ENCODE measurements around the gene TMEM72. TPM values are rescaled to one million over a fixed set of nuclear protein-coding genes. Genes with fewer than 3 reads are reported as not detected.

Gene TMEM72
- total and polyA plus RNA-seq, 5 donors from 2014 or later: not detected

GRCh38 chr10:44937196-44938005 lies 26.3 kb downstream of the TMEM72 start:
- ATAC-seq (ENCODE audit: low read depth in 2 of 2) (no peak), DNase-seq (no peak)
- H3K4me3 Mint-ChIP-seq: no peak overlapping the region
- H3K9me3 Mint-ChIP-seq: peaks cover 0 to 12% (median 2%) of the 10 kb centered on the region in 7 donors
- H3K4me1 Mint-ChIP-seq: peaks cover 0 to 6% (median 0%) of the 10 kb centered on the region in 4 donors
- Histone ChIP-seq H3K27me3 (ENCODE audit: control insufficient read depth, insufficient read depth, low read length) (peaks cover 2% of the 10 kb centered on the region), H3K36me3 (ENCODE audit: control insufficient read depth, insufficient read depth, low read length) (no peaks in the 10 kb centered on the region), H3K9me3 (ENCODE audit: control insufficient read depth in 2 of 2, low read length in 2 of 2) (no peaks in the 10 kb centered on the region), H3K4me3 (ENCODE audit: low read depth, low read length) (no peak overlapping the region), H3K4me1 (ENCODE audit: control insufficient read depth, insufficient read depth, low read length, poor library complexity, severe bottlenecking) (no peaks in the 10 kb centered on the region), H3K27ac (ENCODE audit: insufficient read depth, low read length, poor library complexity, severe bottlenecking) (no peak overlapping the region)
- peaks cover 3% of the 10 kb centered on the region for H3K36me3 Mint-ChIP-seq
- no peak overlapping the region for H3K27ac Mint-ChIP-seq
- peaks cover 4% of the 10 kb centered on the region for H3K27me3 Mint-ChIP-seq

DNA sequence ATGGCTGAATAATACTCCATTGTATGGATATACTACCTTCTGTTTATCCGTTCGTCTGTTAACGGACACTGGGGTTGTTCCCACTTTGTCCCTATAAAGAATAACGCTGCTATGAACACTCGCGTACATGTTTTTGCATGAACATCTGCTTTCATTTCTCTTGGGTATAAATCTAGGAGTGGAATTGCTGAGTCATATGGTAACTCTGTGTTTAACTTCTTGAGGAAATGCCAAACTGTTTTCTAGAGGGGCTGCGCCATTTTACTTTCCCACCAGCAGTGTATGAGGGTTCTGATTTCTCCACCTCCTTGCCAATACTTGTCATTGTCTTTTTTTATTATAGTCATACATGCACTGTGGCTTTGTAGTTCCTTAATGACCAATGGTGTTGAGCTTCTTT lies 27.8 kb downstream of the TMEM72 start:
- H3K4me1 ChIP-seq (ENCODE audit: control insufficient read depth, insufficient read depth, low read length, poor library complexity, severe bottlenecking): no peaks in the 10 kb centered on the region
- no peak for DNase-seq

GRCh38 chr10:44939691-44940401 lies 28.7 kb downstream of the TMEM72 start:
- no peak overlapping the region for H3K4me3 ChIP-seq (ENCODE audit: low read depth, low read length)
- peaks cover 0 to 6% (median 0%) of the 10 kb centered on the region in 4 donors for H3K4me1 Mint-ChIP-seq

More for the DNA sequence above, 27.8 kb downstream of the TMEM72 start:
- Mint-ChIP-seq H3K27ac (no peak overlapping the region), H3K27me3 (peaks cover 4% of the 10 kb centered on the region), H3K36me3 (peaks cover 3% of the 10 kb centered on the region), H3K4me3 (no peak overlapping the region), H3K9me3 (peaks cover 3 to 15% (median 5%) of the 10 kb centered on the region in 7 donors), H3K4me1 (peaks cover 0 to 6% (median 0%) of the 10 kb centered on the region in 4 donors)
- no peak for ATAC-seq (ENCODE audit: low read depth in 2 of 2)
- H3K27me3 ChIP-seq (ENCODE audit: control insufficient read depth, insufficient read depth, low read length): peaks cover 4% of the 10 kb centered on the region
- H3K36me3 ChIP-seq (ENCODE audit: control insufficient read depth, insufficient read depth, low read length): no peaks in the 10 kb centered on the region
- H3K9me3 ChIP-seq (ENCODE audit: control insufficient read depth in 2 of 2, low read length in 2 of 2): peaks cover 0 to 3% of the 10 kb centered on the region in 2 experiments
- H3K27ac ChIP-seq (ENCODE audit: insufficient read depth, low read length, poor library complexity, severe bottlenecking): no peak overlapping the region
- H3K4me3 ChIP-seq (ENCODE audit: low read depth, low read length): no peak overlapping the region

GRCh38 chr10:44944354-44944753 lies 33.2 kb downstream of the TMEM72 start:
- no peak for DNase-seq
- Histone ChIP-seq H3K9me3 (ENCODE audit: control insufficient read depth in 2 of 2, low read length in 2 of 2) (peaks cover 12 to 13% of the 10 kb centered on the region in 2 experiments), H3K27ac (ENCODE audit: insufficient read depth, low read length, poor library complexity, severe bottlenecking) (no peak overlapping the region), H3K36me3 (ENCODE audit: control insufficient read depth, insufficient read depth, low read length) (no peaks in the 10 kb centered on the region), H3K27me3 (ENCODE audit: control insufficient read depth, insufficient read depth, low read length) (peaks cover 4% of the 10 kb centered on the region), H3K4me3 (ENCODE audit: low read depth, low read length) (no peak overlapping the region), H3K4me1 (ENCODE audit: control insufficient read depth, insufficient read depth, low read length, poor library complexity, severe bottlenecking) (no peaks in the 10 kb centered on the region)
- Mint-ChIP-seq H3K27me3 (peaks cover 10% of the 10 kb centered on the region), H3K4me3 (no peak overlapping the region), H3K27ac (no peak overlapping the region), H3K4me1 (no peaks in the 10 kb centered on the region), H3K36me3 (no peaks in the 10 kb centered on the region), H3K9me3 (peaks cover 3 to 32% (median 16%) of the 10 kb centered on the region in 7 donors)
- no peak for ATAC-seq (ENCODE audit: low read depth in 2 of 2)

More at GRCh38 chr10:44939691-44940401, 28.7 kb downstream of the TMEM72 start:
- peaks cover 7 to 11% of the 10 kb centered on the region in 2 experiments for H3K9me3 ChIP-seq (ENCODE audit: control insufficient read depth in 2 of 2, low read length in 2 of 2)
- Mint-ChIP-seq H3K36me3 (peaks cover 3% of the 10 kb centered on the region), H3K9me3 (peaks cover 3 to 24% (median 12%) of the 10 kb centered on the region in 7 donors), H3K27ac (no peak overlapping the region), H3K4me3 (no peak overlapping the region), H3K27me3 (peaks cover 8% of the 10 kb centered on the region)
- DNase-seq: no peak
- peaks cover 4% of the 10 kb centered on the region for H3K27me3 ChIP-seq (ENCODE audit: control insufficient read depth, insufficient read depth, low read length)
- ATAC-seq (ENCODE audit: low read depth in 2 of 2): no peak
- H3K4me1 ChIP-seq (ENCODE audit: control insufficient read depth, insufficient read depth, low read length, poor library complexity, severe bottlenecking): no peaks in the 10 kb centered on the region
- H3K27ac ChIP-seq (ENCODE audit: insufficient read depth, low read length, poor library complexity, severe bottlenecking): no peak overlapping the region
- H3K36me3 ChIP-seq (ENCODE audit: control insufficient read depth, insufficient read depth, low read length): no peaks in the 10 kb centered on the region

- Histone ChIP-seq H3K27me3 (ENCODE audit: control insufficient read depth, insufficient read depth, low read length) (peaks cover 2% of the 10 kb centered on the region), H3K27ac (ENCODE audit: insufficient read depth, low read length, poor library complexity, severe bottlenecking) (no peak overlapping the region), H3K36me3 (ENCODE audit: control insufficient read depth, insufficient read depth, low read length) (no peaks in the 10 kb centered on the region), H3K4me1 (ENCODE audit: control insufficient read depth, insufficient read depth, low read length, poor library complexity, severe bottlenecking) (no peaks in the 10 kb centered on the region), H3K9me3 (ENCODE audit: control insufficient read depth in 2 of 2, low read length in 2 of 2) (peaks cover 12 to 13% of the 10 kb centered on the region in 2 experiments), H3K4me3 (ENCODE audit: low read depth, low read length) (no peak overlapping the region)
- Mint-ChIP-seq H3K36me3 (peaks cover under 1% of the 10 kb centered on the region), H3K4me1 (no peaks in the 10 kb centered on the region), H3K4me3 (no peak overlapping the region), H3K27me3 (peaks cover 10% of the 10 kb centered on the region), H3K9me3 (peaks cover 3 to 28% (median 13%) of the 10 kb centered on the region in 7 donors), H3K27ac (no peak overlapping the region)
- ATAC-seq (ENCODE audit: low read depth in 2 of 2): no peak
- DNase-seq: no peak
These were observed 35.1 kb downstream of the TMEM72 start for GRCh38 chr10:44946205-44946604.

DNA sequence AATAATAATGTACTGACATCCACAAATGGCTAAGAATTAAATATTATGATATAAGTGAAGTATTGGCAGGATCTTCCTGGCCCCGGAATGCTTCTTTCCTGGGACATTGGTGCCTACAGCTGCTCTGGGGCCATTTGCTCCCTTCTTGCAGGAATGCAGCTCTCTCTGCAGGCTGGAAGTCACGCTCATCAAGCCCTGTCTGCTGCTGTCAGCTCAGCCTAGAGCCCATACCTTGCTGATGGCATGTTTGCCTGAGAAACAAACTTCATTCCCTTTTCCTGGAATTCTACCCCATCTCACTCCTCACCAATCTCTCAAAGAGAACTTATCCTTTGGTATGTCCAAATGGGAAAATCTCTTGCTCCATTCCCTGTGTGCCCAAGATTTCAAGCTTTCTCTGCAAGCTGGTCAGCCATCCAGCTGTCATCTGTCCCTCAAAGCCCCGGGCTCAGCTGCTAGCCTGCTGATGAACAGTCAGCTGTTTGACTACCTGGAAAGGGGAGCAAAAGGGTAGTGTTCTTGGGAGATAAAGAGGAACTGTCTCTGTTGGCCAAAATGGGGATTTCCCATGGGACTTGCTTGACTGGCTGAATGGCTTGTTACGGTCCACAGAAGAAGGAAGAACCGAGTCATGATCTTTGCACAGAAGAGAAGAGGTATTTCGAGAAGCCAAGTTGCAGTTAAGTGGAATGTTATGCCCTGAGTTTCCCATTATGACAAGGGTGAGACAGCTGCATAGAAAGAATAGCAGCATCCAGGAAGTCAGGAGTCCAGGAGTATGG lies 36.4 kb downstream of the TMEM72 start:
- no peak overlapping the region for H3K27ac ChIP-seq (ENCODE audit: insufficient read depth, low read length, poor library complexity, severe bottlenecking)
- H3K9me3 Mint-ChIP-seq: peaks cover 2 to 24% (median 13%) of the 10 kb centered on the region in 7 donors
- H3K27ac Mint-ChIP-seq: no peak overlapping the region
- peaks cover 12% of the 10 kb centered on the region in 2 experiments for H3K9me3 ChIP-seq (ENCODE audit: control insufficient read depth in 2 of 2, low read length in 2 of 2)
- H3K4me1 Mint-ChIP-seq: no peaks in the 10 kb centered on the region
- H3K27me3 Mint-ChIP-seq: peaks cover 10% of the 10 kb centered on the region
- H3K36me3 Mint-ChIP-seq: peaks cover 3% of the 10 kb centered on the region
- H3K4me1 ChIP-seq (ENCODE audit: control insufficient read depth, insufficient read depth, low read length, poor library complexity, severe bottlenecking): no peaks in the 10 kb centered on the region
- H3K36me3 ChIP-seq (ENCODE audit: control insufficient read depth, insufficient read depth, low read length): no peaks in the 10 kb centered on the region
- peaks cover 2% of the 10 kb centered on the region for H3K27me3 ChIP-seq (ENCODE audit: control insufficient read depth, insufficient read depth, low read length)
- DNase-seq (no peak), ATAC-seq (ENCODE audit: low read depth in 2 of 2) (no peak)
- H3K4me3 ChIP-seq (ENCODE audit: low read depth, low read length): no peak overlapping the region
- no peak overlapping the region for H3K4me3 Mint-ChIP-seq

DNA sequence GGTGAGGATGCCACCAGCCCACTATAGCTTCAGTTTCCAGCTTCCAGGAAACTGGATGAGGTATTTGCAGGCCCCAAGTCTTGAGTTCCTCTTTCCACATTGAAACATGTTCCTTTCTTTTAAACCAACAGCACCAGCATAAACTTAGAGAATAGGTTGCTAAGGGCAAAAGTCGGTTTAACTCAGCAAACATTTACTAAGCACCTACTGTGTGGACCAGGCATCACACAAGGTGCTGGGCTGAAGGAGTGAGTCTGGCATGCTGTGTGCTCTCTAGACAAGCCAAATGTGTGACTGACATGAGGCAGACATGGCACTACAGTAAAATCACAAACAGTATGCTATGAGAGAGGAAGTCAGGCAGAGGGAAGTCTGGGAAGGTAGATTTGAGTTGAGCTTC lies 37.5 kb downstream of the TMEM72 start:
- Histone ChIP-seq H3K36me3 (ENCODE audit: control insufficient read depth, insufficient read depth, low read length) (no peaks in the 10 kb centered on the region), H3K27me3 (ENCODE audit: control insufficient read depth, insufficient read depth, low read length) (no peaks in the 10 kb centered on the region), H3K4me3 (ENCODE audit: low read depth, low read length) (no peak overlapping the region), H3K9me3 (ENCODE audit: control insufficient read depth in 2 of 2, low read length in 2 of 2) (peaks cover 10 to 12% of the 10 kb centered on the region in 2 experiments), H3K4me1 (ENCODE audit: control insufficient read depth, insufficient read depth, low read length, poor library complexity, severe bottlenecking) (no peaks in the 10 kb centered on the region), H3K27ac (ENCODE audit: insufficient read depth, low read length, poor library complexity, severe bottlenecking) (no peak overlapping the region)
- Mint-ChIP-seq H3K4me3 (no peak overlapping the region), H3K27ac (peak overlapping the region in 1 of 3 donors; percentile 92), H3K36me3 (peaks cover 3% of the 10 kb centered on the region), H3K4me1 (peaks cover 0 to under 1% (median 0%) of the 10 kb centered on the region in 4 donors), H3K9me3 (peaks cover 0 to 18% (median 10%) of the 10 kb centered on the region in 7 donors), H3K27me3 (peaks cover 10% of the 10 kb centered on the region)
- ATAC-seq (ENCODE audit: low read depth in 2 of 2): no peak
- no peak for DNase-seq
